HepG2 (cell line): ENCODE data around the gene SLC25A25. TPM values are rescaled to one million over a fixed set of nuclear protein-coding genes. Genes with fewer than 3 reads are reported as not detected.
A peak's percentile ranks its signal among the peaks of the same experiment; 100 is the strongest.

Experiments used
- ARNT ChIP-seq: fragments of 450-650 bp; IDR thresholded peaks from 2 replicates; pipeline ENCODE4 v1.6.1; 2017
- CREB1 ChIP-seq, 2 experiments: fragments of 450-650 bp in 1 of 2; IDR thresholded peaks; 2 replicates each; pipeline ENCODE4 v1.6.1; 2016 to 2017; ENCODE audit warnings: control low read depth in 1 of 2, mild to moderate bottlenecking in 1 of 2, missing compliant biosample characterization in 1 of 2, missing genetic modification characterization in 1 of 2
- EED ChIP-seq: sonication (generic); formaldehyde crosslinking; IDR thresholded peaks from 2 replicates; pipeline ENCODE4 v1.5.0; 2020; ENCODE audit warnings: mild to moderate bottlenecking, missing genetic modification reagents
- HDAC1 ChIP-seq: sonication (generic); formaldehyde crosslinking; IDR thresholded peaks from 2 replicates; pipeline ENCODE4 v1.5.1; 2020; ENCODE audit warnings: mild to moderate bottlenecking, missing genetic modification reagents
- KAT7 ChIP-seq: IDR thresholded peaks from 2 replicates; pipeline ENCODE4 v1.6.1; 2018; ENCODE audit warnings: borderline replicate concordance, missing compliant biosample characterization
- MEF2D ChIP-seq: sonication (generic); formaldehyde crosslinking; IDR thresholded peaks from 2 replicates; pipeline ENCODE4 v1.5.1; 2020; ENCODE audit warnings: mild to moderate bottlenecking, missing genetic modification reagents
- NONO ChIP-seq, 2 experiments: fragments of 450-650 bp in 1 of 2; sonication (generic) in 1 of 2; formaldehyde crosslinking in 1 of 2; IDR thresholded peaks in 1 of 2; conservative IDR thresholded peaks in 1 of 2; 2 replicates each; pipeline versions ENCODE4 v1.6.1 to v1.8.0; 2017 to 2022; ENCODE audit warnings: mild to moderate bottlenecking in 1 of 2, missing genetic modification reagents in 1 of 2, moderate library complexity in 1 of 2
- SALL1 ChIP-seq: sonication (generic); formaldehyde crosslinking; IDR thresholded peaks from 2 replicates; pipeline ENCODE4 v1.8.0; 2022; ENCODE audit warnings: mild to moderate bottlenecking, missing genetic modification reagents
- SOX6 ChIP-seq, 2 experiments: fragments of 450-650 bp in 1 of 2; sonication (generic) in 1 of 2; formaldehyde crosslinking in 1 of 2; IDR thresholded peaks; 2 replicates each; pipeline versions ENCODE4 v1.4.0 to v1.6.1; 2017 to 2020; ENCODE audit warnings: antibody characterized with exemption in 1 of 2, mild to moderate bottlenecking in 1 of 2, missing genetic modification reagents in 1 of 2
- TEAD2 ChIP-seq: sonication (generic); formaldehyde crosslinking; IDR thresholded peaks from 2 replicates; pipeline ENCODE4 v1.9.0; 2021; ENCODE audit warnings: missing genetic modification reagents
- ZNF101 ChIP-seq: sonication (generic); formaldehyde crosslinking; IDR thresholded peaks from 2 replicates; pipeline ENCODE4 v1.4.0; 2020; ENCODE audit warnings: mild to moderate bottlenecking, low read depth, missing genetic modification reagents, borderline replicate concordance
- ZNF446 ChIP-seq: sonication (generic); formaldehyde crosslinking; IDR thresholded peaks from 2 replicates; pipeline ENCODE4 v1.5.0; 2020; ENCODE audit warnings: mild to moderate bottlenecking, missing genetic modification reagents
- ZNF598 ChIP-seq: sonication (generic); formaldehyde crosslinking; IDR thresholded peaks from 2 replicates; pipeline ENCODE4 v1.5.1; 2020; ENCODE audit warnings: mild to moderate bottlenecking, missing genetic modification reagents, borderline replicate concordance
- ZNF660 ChIP-seq: sonication (generic); formaldehyde crosslinking; IDR thresholded peaks from 2 replicates; pipeline ENCODE4 v1.5.1; 2020; ENCODE audit warnings: mild to moderate bottlenecking, low read depth, missing genetic modification reagents, borderline replicate concordance
- polyA plus RNA-seq, 8 experiments: library from polyadenylated mRNA; depleted of rRNA in 3 of 8; stranded (reverse) in 7 of 8; unstranded in 1 of 8; fragments of >200 nt; fragmentation: Illumina TruSeq in 4 of 8; extraction: Trizol in 4 of 8; gene quantifications; 2 replicates each; pipeline versions ENCODE4 v1.2.1 to v1.2.3, GENCODE V29; 2011 to 2016; ENCODE audit warnings: low read depth in 4 of 8, missing spikeins in 1 of 8, mixed read lengths in 1 of 8; ENCODE audit not compliant: insufficient read depth in 1 of 8
- total RNA-seq, 5 experiments: library from RNA; depleted of rRNA; stranded (reverse); fragments of >200 nt; fragmentation: Illumina TruSeq; extraction: Trizol; gene quantifications; 2 replicates each; pipeline ENCODE4 v1.2.3, GENCODE V29; 2016; ENCODE audit warnings: low read depth in 1 of 5
- TF ChIP-seq, protein P1 (sequence below): sonication (generic); formaldehyde crosslinking; IDR thresholded peaks from 2 replicates; pipeline ENCODE4 v1.8.1; 2022; ENCODE audit warnings: mild to moderate bottlenecking, missing genetic modification reagents
- TF ChIP-seq, protein P2 (sequence below): sonication (generic); formaldehyde crosslinking; IDR thresholded peaks from 2 replicates; pipeline ENCODE4 v1.9.0; 2022; ENCODE audit warnings: missing genetic modification reagents, mild to moderate bottlenecking, borderline replicate concordance
- TF ChIP-seq, protein P3 (sequence below): sonication (generic); formaldehyde crosslinking; conservative IDR thresholded peaks from 2 replicates; pipeline ENCODE4 v1.8.0; 2022; ENCODE audit warnings: mild to moderate bottlenecking, moderate library complexity, missing genetic modification reagents
- TF ChIP-seq, protein P4 (sequence below): sonication (generic); formaldehyde crosslinking; IDR thresholded peaks from 2 replicates; pipeline ENCODE4 v1.5.1; 2020; ENCODE audit warnings: missing genetic modification reagents, mild to moderate bottlenecking, borderline replicate concordance
- TF ChIP-seq, protein P5 (sequence below): sonication (generic); formaldehyde crosslinking; IDR thresholded peaks from 2 replicates; pipeline ENCODE4 v1.8.1; 2023; ENCODE audit warnings: mild to moderate bottlenecking, moderate library complexity, missing genetic modification reagents

SLC25A25 gene
- total and polyA plus RNA-seq, 2 of the 13 experiments (the other 11 are each of a cell fraction or from before 2014, with no cell fraction given) = 10.5 to 24.8 TPM

DNA sequence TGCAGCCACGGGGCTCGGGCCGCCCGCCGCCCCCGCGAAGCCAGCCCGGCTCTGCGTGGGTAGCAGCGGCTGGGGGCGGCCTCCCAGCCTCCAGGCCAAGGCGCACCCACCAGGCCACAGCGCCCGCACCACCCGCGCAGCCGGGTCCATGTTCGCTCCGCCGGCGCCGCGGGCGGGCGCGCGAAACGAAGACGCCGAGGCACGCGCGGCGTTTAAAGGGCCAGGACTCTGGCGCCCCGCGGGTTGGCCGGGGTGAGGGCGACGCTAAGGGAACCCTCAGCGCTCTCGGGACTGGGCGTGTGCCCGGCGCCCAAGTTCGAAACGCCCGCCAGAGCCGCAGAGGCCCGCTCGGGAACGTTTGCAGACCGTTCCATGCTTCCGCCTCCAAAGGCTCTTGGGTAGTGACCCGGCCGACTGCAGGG lies 59.5 kb downstream of the SLC25A25 start, which contains the start of gene PTGES2 (continued):
- TF ChIP-seq, protein P1, sequence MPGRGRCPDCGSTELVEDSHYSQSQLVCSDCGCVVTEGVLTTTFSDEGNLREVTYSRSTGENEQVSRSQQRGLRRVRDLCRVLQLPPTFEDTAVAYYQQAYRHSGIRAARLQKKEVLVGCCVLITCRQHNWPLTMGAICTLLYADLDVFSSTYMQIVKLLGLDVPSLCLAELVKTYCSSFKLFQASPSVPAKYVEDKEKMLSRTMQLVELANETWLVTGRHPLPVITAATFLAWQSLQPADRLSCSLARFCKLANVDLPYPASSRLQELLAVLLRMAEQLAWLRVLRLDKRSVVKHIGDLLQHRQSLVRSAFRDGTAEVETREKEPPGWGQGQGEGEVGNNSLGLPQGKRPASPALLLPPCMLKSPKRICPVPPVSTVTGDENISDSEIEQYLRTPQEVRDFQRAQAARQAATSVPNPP = no peak
- TF ChIP-seq, protein P2, sequence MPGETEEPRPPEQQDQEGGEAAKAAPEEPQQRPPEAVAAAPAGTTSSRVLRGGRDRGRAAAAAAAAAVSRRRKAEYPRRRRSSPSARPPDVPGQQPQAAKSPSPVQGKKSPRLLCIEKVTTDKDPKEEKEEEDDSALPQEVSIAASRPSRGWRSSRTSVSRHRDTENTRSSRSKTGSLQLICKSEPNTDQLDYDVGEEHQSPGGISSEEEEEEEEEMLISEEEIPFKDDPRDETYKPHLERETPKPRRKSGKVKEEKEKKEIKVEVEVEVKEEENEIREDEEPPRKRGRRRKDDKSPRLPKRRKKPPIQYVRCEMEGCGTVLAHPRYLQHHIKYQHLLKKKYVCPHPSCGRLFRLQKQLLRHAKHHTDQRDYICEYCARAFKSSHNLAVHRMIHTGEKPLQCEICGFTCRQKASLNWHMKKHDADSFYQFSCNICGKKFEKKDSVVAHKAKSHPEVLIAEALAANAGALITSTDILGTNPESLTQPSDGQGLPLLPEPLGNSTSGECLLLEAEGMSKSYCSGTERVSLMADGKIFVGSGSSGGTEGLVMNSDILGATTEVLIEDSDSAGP (CRISPR knock-in tag) = peak; percentile 99
- peak; percentile 36 for TF ChIP-seq SALL1 (CRISPR knock-in tag)
- peak; percentile 80 for TF ChIP-seq ZNF446 (CRISPR knock-in tag)
- TF ChIP-seq, protein P3, sequence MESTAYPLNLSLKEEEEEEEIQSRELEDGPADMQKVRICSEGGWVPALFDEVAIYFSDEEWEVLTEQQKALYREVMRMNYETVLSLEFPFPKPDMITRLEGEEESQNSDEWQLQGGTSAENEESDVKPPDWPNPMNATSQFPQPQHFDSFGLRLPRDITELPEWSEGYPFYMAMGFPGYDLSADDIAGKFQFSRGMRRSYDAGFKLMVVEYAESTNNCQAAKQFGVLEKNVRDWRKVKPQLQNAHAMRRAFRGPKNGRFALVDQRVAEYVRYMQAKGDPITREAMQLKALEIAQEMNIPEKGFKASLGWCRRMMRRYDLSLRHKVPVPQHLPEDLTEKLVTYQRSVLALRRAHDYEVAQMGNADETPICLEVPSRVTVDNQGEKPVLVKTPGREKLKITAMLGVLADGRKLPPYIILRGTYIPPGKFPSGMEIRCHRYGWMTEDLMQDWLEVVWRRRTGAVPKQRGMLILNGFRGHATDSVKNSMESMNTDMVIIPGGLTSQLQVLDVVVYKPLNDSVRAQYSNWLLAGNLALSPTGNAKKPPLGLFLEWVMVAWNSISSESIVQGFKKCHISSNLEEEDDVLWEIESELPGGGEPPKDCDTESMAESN = peak; percentile 47; the same call in 1 of the 2 replicates
- TF ChIP-seq NONO (IDR thresholded peaks at IDR 0.05) = no peak
- peak; percentile 52; the same call in 1 of the 2 replicates for TF ChIP-seq NONO (CRISPR knock-in tag; conservative IDR thresholded peaks at IDR 0.05)
- TF ChIP-seq SOX6 (IDR thresholded peaks at IDR 0.05) = no peak
- no peak for TF ChIP-seq SOX6 (CRISPR knock-in tag; IDR thresholded peaks at IDR 0.05)
- TF ChIP-seq ZNF101 (CRISPR knock-in tag) = no peak
- no peak for TF ChIP-seq TEAD2 (CRISPR knock-in tag)
- TF ChIP-seq CREB1 (IDR thresholded peaks at IDR 0.05) = 0 out of 2 replicates have a peak, but pooled peaks have one; percentile 0
- TF ChIP-seq CREB1 (CRISPR knock-in tag; IDR thresholded peaks at IDR 0.05) = no peak
- 0 out of 2 replicates have a peak, but pooled peaks have one; percentile 7 for TF ChIP-seq ZNF598 (CRISPR knock-in tag)
- TF ChIP-seq ZNF660 (CRISPR knock-in tag) = no peak
- TF ChIP-seq KAT7 (CRISPR knock-in tag) = 0 out of 2 replicates have a peak, but pooled peaks have one; percentile 20
- TF ChIP-seq, protein P4, sequence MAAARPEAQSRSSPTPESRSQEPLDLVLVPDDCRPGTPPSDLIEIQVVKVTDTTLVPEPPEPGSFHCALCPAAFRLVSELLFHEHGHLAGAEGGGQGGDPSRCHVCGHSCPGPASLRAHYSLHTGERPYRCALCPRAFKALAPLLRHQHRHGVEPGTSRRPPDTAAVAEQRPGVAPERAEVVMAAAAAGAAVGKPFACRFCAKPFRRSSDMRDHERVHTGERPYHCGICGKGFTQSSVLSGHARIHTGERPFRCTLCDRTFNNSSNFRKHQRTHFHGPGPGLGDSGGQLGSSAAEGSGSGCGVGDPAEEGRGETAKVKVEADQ (CRISPR knock-in tag) = peak; percentile 51; the same call in 1 of the 2 replicates
- TF ChIP-seq MEF2D = no peak
- TF ChIP-seq EED (CRISPR knock-in tag) = peak; percentile 75
- no peak for TF ChIP-seq ARNT
- peak; percentile 35 for TF ChIP-seq HDAC1
- TF ChIP-seq, protein P5, sequence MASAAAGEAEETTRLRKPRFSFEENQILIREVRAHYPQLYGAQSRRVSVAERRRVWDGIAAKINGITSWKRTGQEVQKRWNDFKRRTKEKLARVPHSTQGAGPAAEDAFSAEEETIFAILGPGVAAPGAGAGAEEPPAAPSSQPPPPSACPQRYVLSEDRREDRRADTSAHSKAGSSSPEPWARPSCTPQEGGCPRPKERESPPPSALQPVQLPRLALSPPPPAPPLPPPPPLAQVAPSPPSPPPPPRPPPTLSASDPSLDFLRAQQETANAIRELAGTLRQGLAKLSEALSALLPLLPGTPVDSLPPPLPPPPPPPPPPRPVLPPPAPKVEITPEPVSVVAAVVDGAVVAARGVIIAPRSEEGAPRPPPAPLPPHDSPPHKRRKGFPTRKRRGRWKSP (CRISPR knock-in tag) = 0 out of 2 replicates have a peak, but pooled peaks have one; percentile 18
- TF ChIP-seq, all 625 proteins: peak for 95
